ENCODE results near the gene SCAI. TPM values are rescaled to one million over a fixed set of nuclear protein-coding genes. Genes with fewer than 3 reads are reported as not detected.
"Not testable (repeated sequence)": the region's sequence is repeated elsewhere in the genome, so short reads cannot be mapped to it uniquely, and the experiment has no call there.

The SCAI gene
- total RNA-seq, 1 experiment from 2014 or later, result 13.0 TPM

GRCh38 chr9:125183054-125183453 is 39.7 kb upstream of the SCAI start:
- peaks cover 22% of the 10 kb centered on the region for H3K36me3 Mint-ChIP-seq (ENCODE audit: insufficient read depth, unreplicated experiment)
- H3K4me3 ChIP-seq (ENCODE audit: low read depth, low read length), result no peak overlapping the region
- TF ChIP-seq CTCF (IDR thresholded peaks at IDR 0.05; ENCODE audit: insufficient read depth in 1 of 2, low read depth in 1 of 2, low read length in 1 of 2, severe bottlenecking in 1 of 2, unreplicated experiment in 1 of 2), result no peak
- H3K9me3 ChIP-seq, result no peaks in the 10 kb centered on the region
- peaks cover 13% of the 10 kb centered on the region for H3K4me1 Mint-ChIP-seq (ENCODE audit: low read depth, unreplicated experiment)
- BruUV-seq (replicated peaks), result no TSS peak
- POLR2A ChIA-PET, result no interaction called here
- intact Hi-C loops (cut with micrococcal nuclease; ENCODE audit: unreplicated experiment), result no loop called here
- H3K27me3 Mint-ChIP-seq (ENCODE audit: insufficient read depth, unreplicated experiment), result no peaks in the 10 kb centered on the region
- H3K27ac Mint-ChIP-seq (ENCODE audit: unreplicated experiment), result peak overlapping the region; percentile 42
- DNase-seq, result peak in 1 of 2 experiments; percentile 44
- CTCF ChIA-PET, result interaction anchor here (1.0 kb wide), 1 partner anchor 40 kb away, joined by 3 read pairs; the partner anchor contains the start of gene SCAI
- no peaks in the 10 kb centered on the region for H3K27me3 ChIP-seq (replicated peaks; ENCODE audit: control insufficient read depth, insufficient read depth, low read length)
- H3K4me1 ChIP-seq, result peaks cover 26% of the 10 kb centered on the region
- H3K9me3 Mint-ChIP-seq (ENCODE audit: unreplicated experiment), result no peaks in the 10 kb centered on the region
- no peaks in the 10 kb centered on the region for H3K36me3 ChIP-seq (ENCODE audit: control insufficient read depth, insufficient read depth, low read length)
- peak overlapping the region; percentile 36 for H3K4me3 Mint-ChIP-seq (ENCODE audit: unreplicated experiment)

GRCh38 chr9:125181756-125182155 is 38.4 kb upstream of the SCAI start:
- H3K27me3 ChIP-seq (replicated peaks; ENCODE audit: control insufficient read depth, insufficient read depth, low read length); H3K36me3 ChIP-seq (ENCODE audit: control insufficient read depth, insufficient read depth, low read length); CTCF ChIA-PET; BruUV-seq (replicated peaks); H3K4me3 ChIP-seq (ENCODE audit: low read depth, low read length); H3K4me3 Mint-ChIP-seq (ENCODE audit: unreplicated experiment); DNase-seq; H3K27me3 Mint-ChIP-seq (ENCODE audit: insufficient read depth, unreplicated experiment); H3K9me3 ChIP-seq; H3K9me3 Mint-ChIP-seq (ENCODE audit: unreplicated experiment); POLR2A ChIA-PET; H3K27ac Mint-ChIP-seq (ENCODE audit: unreplicated experiment); intact Hi-C loops (cut with micrococcal nuclease; ENCODE audit: unreplicated experiment): not testable (repeated sequence)
- peaks cover 22% of the 10 kb centered on the region for H3K36me3 Mint-ChIP-seq (ENCODE audit: insufficient read depth, unreplicated experiment)
- peaks cover 23% of the 10 kb centered on the region for H3K4me1 Mint-ChIP-seq (ENCODE audit: low read depth, unreplicated experiment)
- peaks cover 23% of the 10 kb centered on the region for H3K4me1 ChIP-seq

- POLR2A ChIA-PET, result no interaction called here
- intact Hi-C loops (cut with micrococcal nuclease; ENCODE audit: unreplicated experiment), result no loop called here
- Mint-ChIP-seq H3K36me3 (ENCODE audit: insufficient read depth, unreplicated experiment) (peaks cover 26% of the 10 kb centered on the region), H3K9me3 (ENCODE audit: unreplicated experiment) (no peaks in the 10 kb centered on the region), H3K4me1 (ENCODE audit: low read depth, unreplicated experiment) (peaks cover 29% of the 10 kb centered on the region), H3K4me3 (ENCODE audit: unreplicated experiment) (no peak overlapping the region), H3K27ac (ENCODE audit: unreplicated experiment) (peak overlapping the region; percentile 17), H3K27me3 (ENCODE audit: insufficient read depth, unreplicated experiment) (no peaks in the 10 kb centered on the region)
- no peaks in the 10 kb centered on the region for H3K27me3 ChIP-seq (replicated peaks; ENCODE audit: control insufficient read depth, insufficient read depth, low read length)
- no peak for TF ChIP-seq CTCF (IDR thresholded peaks at IDR 0.05; ENCODE audit: insufficient read depth in 1 of 2, low read depth in 1 of 2, low read length in 1 of 2, severe bottlenecking in 1 of 2, unreplicated experiment in 1 of 2)
- no peaks in the 10 kb centered on the region for H3K9me3 ChIP-seq
- BruUV-seq (replicated peaks), result no TSS peak
- peaks cover 23% of the 10 kb centered on the region for H3K4me1 ChIP-seq
- no peak overlapping the region for H3K4me3 ChIP-seq (ENCODE audit: low read depth, low read length)
- CTCF ChIA-PET, result no interaction called here
- no peak for DNase-seq
- no peaks in the 10 kb centered on the region for H3K36me3 ChIP-seq (ENCODE audit: control insufficient read depth, insufficient read depth, low read length)
These were observed 37.5 kb upstream of the SCAI start for GRCh38 chr9:125180876-125181275.

- intact Hi-C loops (cut with micrococcal nuclease; ENCODE audit: unreplicated experiment); CTCF ChIA-PET; H3K9me3 ChIP-seq; H3K4me3 ChIP-seq (ENCODE audit: low read depth, low read length); H3K27ac Mint-ChIP-seq (ENCODE audit: unreplicated experiment); DNase-seq; H3K36me3 ChIP-seq (ENCODE audit: control insufficient read depth, insufficient read depth, low read length); H3K27me3 ChIP-seq (replicated peaks; ENCODE audit: control insufficient read depth, insufficient read depth, low read length); BruUV-seq (replicated peaks); H3K9me3 Mint-ChIP-seq (ENCODE audit: unreplicated experiment); H3K4me3 Mint-ChIP-seq (ENCODE audit: unreplicated experiment); H3K27me3 Mint-ChIP-seq (ENCODE audit: insufficient read depth, unreplicated experiment): not testable (repeated sequence)
- POLR2A ChIA-PET, result interaction anchor here (0.7 kb wide), 1 partner anchor 327 kb away, joined by 3 read pairs; no protein-coding TSS in a partner anchor
- peaks cover 28% of the 10 kb centered on the region for H3K36me3 Mint-ChIP-seq (ENCODE audit: insufficient read depth, unreplicated experiment)
- peaks cover 29% of the 10 kb centered on the region for H3K4me1 Mint-ChIP-seq (ENCODE audit: low read depth, unreplicated experiment)
- peaks cover 23% of the 10 kb centered on the region for H3K4me1 ChIP-seq
These were observed 36.4 kb upstream of the SCAI start for GRCh38 chr9:125179776-125180175.

Measured in Caco-2 (cell line).